HG02938 (cell line): ENCODE measurements around the gene HS3ST4.

Source experiments
- ATAC-seq: cut with Tn5 transposase; IDR thresholded peaks from one replicate; pipeline ENCODE4 v1.9.1; 2021; ENCODE audit warnings: mild to moderate bottlenecking, moderate library complexity; ENCODE audit not compliant: unreplicated experiment

Gene HS3ST4

GRCh38 chr16:25886598-25886997, 194.8 kb downstream of the HS3ST4 start:
- no peak for ATAC-seq

GRCh38 chr16:25888868-25889267, 197.1 kb downstream of the HS3ST4 start:
- ATAC-seq, result no peak

GRCh38 chr16:25893332-25893731, 201.6 kb downstream of the HS3ST4 start:
- no peak for ATAC-seq

GRCh38 chr16:25894093-25894492, 202.3 kb downstream of the HS3ST4 start:
- no peak for ATAC-seq

GRCh38 chr16:25895380-25895779, 203.6 kb downstream of the HS3ST4 start:
- no peak for ATAC-seq

GRCh38 chr16:25896411-25896810, 204.7 kb downstream of the HS3ST4 start:
- no peak for ATAC-seq

GRCh38 chr16:25897702-25898101, 205.9 kb downstream of the HS3ST4 start:
- ATAC-seq, result no peak

GRCh38 chr16:25905810-25906209, 214.1 kb downstream of the HS3ST4 start:
- ATAC-seq, result no peak

GRCh38 chr16:25910971-25911370, 219.2 kb downstream of the HS3ST4 start:
- ATAC-seq, result no peak

GRCh38 chr16:25912321-25912720, 220.6 kb downstream of the HS3ST4 start:
- ATAC-seq, result no peak

GRCh38 chr16:25914357-25914962, 222.7 kb downstream of the HS3ST4 start:
- no peak for ATAC-seq

- ATAC-seq, result no peak
Measured at GRCh38 chr16:25916037-25916436, 224.3 kb downstream of the HS3ST4 start.

- no peak for ATAC-seq
Measured at GRCh38 chr16:25922438-25922837, 230.7 kb downstream of the HS3ST4 start.

- ATAC-seq, result no peak
Measured at GRCh38 chr16:25925421-25925820, 233.7 kb downstream of the HS3ST4 start.

- ATAC-seq, result no peak
Measured at GRCh38 chr16:25931473-25932035, 239.8 kb downstream of the HS3ST4 start.

- no peak for ATAC-seq
Measured at GRCh38 chr16:25941800-25942499, 250.2 kb downstream of the HS3ST4 start.

- no peak for ATAC-seq
Measured at GRCh38 chr16:25950586-25951281, 259.0 kb downstream of the HS3ST4 start.

- ATAC-seq, result no peak
Measured at GRCh38 chr16:25951999-25952398, 260.2 kb downstream of the HS3ST4 start.

- ATAC-seq, result no peak
Measured at GRCh38 chr16:25952983-25953382, 261.2 kb downstream of the HS3ST4 start.

- ATAC-seq, result no peak
Measured at GRCh38 chr16:25957707-25958106, 265.9 kb downstream of the HS3ST4 start.

GRCh38 chr16:25959221-25959620, 267.5 kb downstream of the HS3ST4 start:
- ATAC-seq, result no peak
